GM12878 (cell line): ENCODE measurements around the gene MTMR6. TPM values are rescaled to one million over a fixed set of nuclear protein-coding genes. Genes with fewer than 3 reads are reported as not detected.

Experiments
- ATAC-seq: fragments of 200-7000 bp; cut with Tn5 transposase; 3 replicates; pipeline ENCODE4 v1.9.1; 2020; ENCODE audit warnings: mild to moderate bottlenecking, moderate library complexity
- BruUV-seq: library from RNA; stranded (reverse); fragments of 400-500 nt; replicated peaks from 2 replicates; lab custom pipeline; 2021; lab: Mats Ljungman, UMichigan
- CTCF ChIA-PET: fragments of 300-600 bp; sonication (Branson Sonifier 250); formaldehyde crosslinking; extraction: SDS; loops from one replicate; lab custom pipeline; 2021; ENCODE audit warnings: inconsistent platforms; lab: Yijun Ruan, JAX
- POLR2A ChIA-PET: fragments of 350-600 bp; formaldehyde crosslinking; extraction: SDS; loops from one replicate; lab custom pipeline; 2021; ENCODE audit warnings: inconsistent platforms; lab: Charles Lee
- RAD21 ChIA-PET: fragments of 300-600 bp; sonication (Branson Sonifier 250); formaldehyde crosslinking; loops from one replicate; lab custom pipeline; 2023; ENCODE audit warnings: antibody characterized with exemption; ENCODE audit not compliant: unreplicated experiment; lab: Charles Lee
- SMC1A ChIA-PET: fragments of 300-600 bp; sonication (Branson Sonifier 250); formaldehyde crosslinking; loops from one replicate; lab custom pipeline; 2023; ENCODE audit not compliant: unreplicated experiment, uncharacterized antibody; lab: Charles Lee
- DNase-seq: peaks from one replicate; pipeline ENCODE4 v3.0.0-alpha.2; 2011; ENCODE audit warnings: low read depth, low spot score
- FAIRE-seq: peaks from 3 replicates; lab custom pipeline; 2011; peaks lifted over from hg19 to GRCh38; lab: Jason Lieb, UNC
- H2AFZ ChIP-seq: 2 replicates; pipeline ENCODE4 v1.6.0; 2011; ENCODE audit warnings: low read depth, low read length, control low read depth; ENCODE audit not compliant: control insufficient read depth
- H3K27ac ChIP-seq: 2 replicates; pipeline ENCODE4 v1.5.1; 2011; ENCODE audit warnings: control low read depth; ENCODE audit not compliant: control insufficient read depth, insufficient read depth
- H3K27me3 ChIP-seq, 2 experiments: replicated peaks in 1 of 2; 2 replicates each; pipeline versions ENCODE4 v1.6.0 to v1.6.1; 2011; ENCODE audit warnings: low read length in 1 of 2; ENCODE audit not compliant: control insufficient read depth in 2 of 2, insufficient read depth in 2 of 2
- H3K36me3 ChIP-seq, 2 experiments: 2 replicates each; pipeline ENCODE4 v1.5.1; 2011; ENCODE audit warnings: low read length in 1 of 2; ENCODE audit not compliant: control insufficient read depth in 2 of 2, insufficient read depth in 2 of 2
- H3K4me1 ChIP-seq: 2 replicates; pipeline ENCODE4 v1.6.1; 2011; ENCODE audit warnings: mild to moderate bottlenecking, low read length, moderate library complexity, mixed read lengths; ENCODE audit not compliant: control insufficient read depth, insufficient read depth
- H3K4me2 ChIP-seq: 2 replicates; pipeline ENCODE4 v1.6.0; 2011; ENCODE audit warnings: control low read depth; ENCODE audit not compliant: control insufficient read depth, insufficient read depth
- H3K4me3 ChIP-seq: fragments of 200-600 bp; sonication (generic); 2 replicates; pipeline ENCODE4 v1.5.1; 2016
- H3K79me2 ChIP-seq: 2 replicates; pipeline ENCODE4 v1.6.0; 2011; ENCODE audit warnings: low read length; ENCODE audit not compliant: control insufficient read depth, insufficient read depth
- H3K9ac ChIP-seq: 2 replicates; pipeline ENCODE4 v1.8.0; 2011; ENCODE audit warnings: low read length, control low read depth, mixed read lengths; ENCODE audit not compliant: control insufficient read depth, insufficient read depth
- H3K9me3 ChIP-seq: replicated peaks from 3 replicates; pipeline ENCODE4 v1.5.1; 2011; ENCODE audit warnings: mild to moderate bottlenecking, low read length; ENCODE audit not compliant: control insufficient read depth, insufficient read depth
- H4K20me1 ChIP-seq: 2 replicates; pipeline ENCODE4 v1.6.0; 2011; ENCODE audit not compliant: control insufficient read depth, insufficient read depth
- IKZF1 ChIP-seq: fragments of 450-650 bp; conservative IDR thresholded peaks from 2 replicates; pipeline ENCODE4 v1.6.1; 2017; ENCODE audit warnings: antibody characterized with exemption, mild to moderate bottlenecking
- MTA3 ChIP-seq: IDR thresholded peaks from 2 replicates; pipeline ENCODE4 v1.6.1; 2012; ENCODE audit warnings: low read length, inconsistent platforms, borderline replicate concordance
- NR2F1 ChIP-seq: fragments of 450-650 bp; conservative IDR thresholded peaks from 2 replicates; pipeline ENCODE4 v1.6.1; 2017; ENCODE audit warnings: mild to moderate bottlenecking
- POLR2AphosphoS2 ChIP-seq: IDR thresholded peaks from 2 replicates; pipeline ENCODE4 v1.6.1; 2011; ENCODE audit warnings: low read depth, mild to moderate bottlenecking, low read length, improper control_type of control experiment, moderate library complexity
- SKIL ChIP-seq: fragments of 450-650 bp; IDR thresholded peaks from 2 replicates; pipeline ENCODE4 v1.6.1; 2017; ENCODE audit warnings: mild to moderate bottlenecking, low read depth, inconsistent platforms; ENCODE audit not compliant: poor library complexity, severe bottlenecking
- SMAD1 ChIP-seq: fragments of 450-650 bp; IDR thresholded peaks from 2 replicates; pipeline ENCODE4 v1.6.1; 2018; ENCODE audit warnings: mild to moderate bottlenecking, low read depth; ENCODE audit not compliant: partially characterized antibody
- ZBTB4 ChIP-seq: fragments of 450-650 bp; formaldehyde crosslinking; IDR thresholded peaks from 2 replicates; pipeline ENCODE4 v1.4.0; 2022; ENCODE audit warnings: mild to moderate bottlenecking, moderate library complexity
- WGBS: methylation state at CpG from one replicate; pipeline ENCODE4 v1.1.6; 2016; ENCODE audit warnings: low lambda C conversion rate; ENCODE audit not compliant: insufficient replicate concordance, insufficient coverage; ENCODE audit errors: missing lambda C conversion rate; 5-methylcytosine and 5-hydroxymethylcytosine counted together
- in situ Hi-C: fragments of 300-500 bp; cut with MboI; formaldehyde crosslinking; loops from 9 replicates; pipeline ENCODE4 v1.14.3; 2018; ENCODE audit warnings: mixed read lengths
- intact Hi-C: fragments of 100-400 bp; cut with micrococcal nuclease; formaldehyde crosslinking; loops from one replicate; pipeline ENCODE4 v1.14.2; 2022; ENCODE audit not compliant: unreplicated experiment
- polyA plus RNA-seq, 11 experiments: library from polyadenylated mRNA; depleted of rRNA in 4 of 11; unstranded in 6 of 11; stranded (reverse) in 5 of 11; fragments of >200 nt; fragmentation: Nextera tagmentation in 4 of 11; fragmentation: Illumina TruSeq in 1 of 11; extraction: Ambion mirVana in 4 of 11; extraction: Trizol in 1 of 11; gene quantifications; 1 replicate in 1 of 11; 2 replicates in 10 of 11; pipeline versions ENCODE4 v1.2.1 to v1.2.3, GENCODE V29; 2011 to 2016; ENCODE audit warnings: inconsistent platforms in 2 of 11, missing spikeins in 2 of 11, low read depth in 1 of 11
- total RNA-seq, 4 experiments: library from RNA; depleted of rRNA in 3 of 4; stranded (reverse); fragments of >200 nt in 3 of 4; fragmentation: Illumina TruSeq in 1 of 4; extraction: Trizol in 1 of 4; gene quantifications; 2 replicates each; pipeline versions ENCODE4 v1.2.1 to v1.2.3, GENCODE V29; 2013 to 2021

Gene MTMR6
- total and polyA plus RNA-seq, 10 of the 15 experiments (the other 5 are each of a cell fraction or from before 2014, with no cell fraction given) = 9.8 to 24.2 (median 16.0) TPM

- no peak for FAIRE-seq
- in situ Hi-C loops = no loop called here
- no peaks in the 10 kb centered on the region for H3K27me3 ChIP-seq
- no peak overlapping the region for H3K27ac ChIP-seq
- RAD21 ChIA-PET = no interaction called here
- H3K4me2 ChIP-seq = no peak overlapping the region
- peaks cover 0 to 2% of the 10 kb centered on the region in 2 experiments; a peak in 2 of 4 replicates for H3K36me3 ChIP-seq
- no peak for DNase-seq
- CTCF ChIA-PET = interaction anchor here (1.0 to 2.2 kb wide), 6 partner anchors 11 to 168 kb away, joined by 3 to 8 read pairs (median 4); no protein-coding TSS in a partner anchor
- no peak overlapping the region for H3K9ac ChIP-seq
- WGBS = 97% methylated on average over 4 of the region's 4 CpGs
- POLR2A ChIA-PET = no interaction called here
- H4K20me1 ChIP-seq = no peaks in the 10 kb centered on the region
- H2AFZ ChIP-seq = no peak overlapping the region
- H3K4me1 ChIP-seq = peaks cover 15% of the 10 kb centered on the region
- intact Hi-C loops = no loop called here
- H3K9me3 ChIP-seq = no peaks in the 10 kb centered on the region
- SMC1A ChIA-PET = interaction anchor here (0.8 to 1.7 kb wide), 3 partner anchors 11 to 165 kb away, joined by 3 to 6 read pairs (median 3); no protein-coding TSS in a partner anchor
- H3K79me2 ChIP-seq = no peaks in the 10 kb centered on the region
- no peak for ATAC-seq
- no TSS peak for BruUV-seq
- no peak overlapping the region for H3K4me3 ChIP-seq
- no peak for TF ChIP-seq MTA3
- no peak for TF ChIP-seq ZBTB4 (CRISPR knock-in tag)
- TF ChIP-seq NR2F1 = no peak
- TF ChIP-seq POLR2AphosphoS2 = no peak
- no peak for TF ChIP-seq SKIL
- no peak for TF ChIP-seq SMAD1
- TF ChIP-seq IKZF1 = no peak
These were observed 35.1 kb downstream of the MTMR6 start for GRCh38 chr13:25252225-25252624.
